HCEC 1CT (cell line): Measurements from ENCODE around the gene CLCNKB.

Experiments used
- DNase-seq: peaks from one replicate; pipeline ENCODE4 v3.0.0-alpha.2; 2017

Gene CLCNKB

DNA sequence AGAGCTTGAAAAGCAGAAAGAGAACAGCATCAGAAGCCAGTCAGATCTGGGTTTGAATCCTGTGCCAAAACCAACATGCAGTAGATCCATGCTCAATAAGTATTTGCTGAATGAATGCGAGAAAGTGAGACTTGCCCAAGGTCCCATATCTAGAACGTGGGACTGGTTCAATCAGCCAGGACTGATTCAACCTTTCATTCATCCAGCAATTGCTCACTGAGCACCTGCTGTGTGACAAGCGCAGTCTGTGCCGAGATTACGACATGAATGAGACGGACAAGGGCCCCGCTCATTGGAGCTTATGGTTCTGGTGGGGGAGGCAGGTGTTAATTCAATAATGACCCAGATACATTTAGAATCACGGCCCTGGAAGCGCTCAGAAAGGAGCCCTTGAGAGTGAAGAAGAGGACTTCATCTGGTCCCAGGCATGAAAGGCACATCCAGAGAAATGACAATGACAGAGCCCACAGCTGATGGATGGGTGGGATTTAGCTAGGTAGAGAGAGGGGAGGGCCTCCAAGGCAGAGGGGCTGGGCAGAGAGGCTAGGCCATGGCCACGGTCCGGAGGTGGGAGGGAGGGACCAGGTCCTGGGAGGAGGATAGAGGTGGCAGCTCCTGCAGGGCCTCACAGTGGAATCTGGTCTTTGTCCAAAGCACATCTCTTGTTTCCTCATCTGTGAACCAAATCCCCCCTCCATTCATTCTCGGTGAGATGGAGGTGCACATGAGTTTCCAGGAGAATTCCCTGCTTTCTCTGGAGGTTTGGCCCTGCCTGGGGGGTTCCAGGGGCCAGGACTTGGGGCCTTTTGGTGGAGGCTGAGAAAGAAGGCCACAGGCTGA is 34.0 kb downstream of the CLCNKB start:
- no peak for DNase-seq

DNA sequence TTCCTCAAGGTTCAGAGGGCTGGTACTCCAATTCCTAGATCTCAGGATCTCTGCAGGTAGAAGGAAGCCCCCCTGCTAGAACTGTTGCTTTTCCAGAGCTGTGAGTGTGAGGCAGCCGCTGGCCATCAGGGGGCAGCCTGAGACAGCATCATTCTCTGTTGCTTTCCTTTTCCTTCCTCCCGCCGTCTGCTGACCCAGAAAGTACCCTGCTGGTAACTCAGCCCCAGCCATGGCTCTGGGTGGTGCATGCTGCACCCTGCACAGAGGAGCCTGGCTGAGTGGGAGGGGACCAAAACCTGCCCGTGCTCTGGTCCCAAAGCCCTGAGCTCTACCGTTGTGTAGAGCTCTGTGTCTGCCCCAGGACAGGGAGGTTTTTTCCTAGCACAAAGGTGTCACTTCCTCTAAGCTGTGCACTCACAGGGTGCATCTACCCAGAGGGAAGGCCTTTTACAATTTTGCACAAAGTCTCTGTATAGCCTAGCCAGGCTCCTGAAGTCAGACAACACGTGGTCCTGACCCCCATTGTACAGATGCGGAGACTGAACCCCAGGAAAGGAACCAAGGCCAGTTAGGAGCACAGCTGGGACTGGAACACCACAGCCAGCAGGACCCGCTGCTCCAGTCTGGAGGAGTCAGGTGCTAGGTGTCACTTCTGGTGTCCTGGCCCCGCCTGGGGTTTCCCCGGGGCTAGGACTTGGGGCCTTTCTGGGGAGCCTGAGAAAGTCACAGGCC is 35.5 kb downstream of the CLCNKB start:
- peak; percentile 71 for DNase-seq

DNA sequence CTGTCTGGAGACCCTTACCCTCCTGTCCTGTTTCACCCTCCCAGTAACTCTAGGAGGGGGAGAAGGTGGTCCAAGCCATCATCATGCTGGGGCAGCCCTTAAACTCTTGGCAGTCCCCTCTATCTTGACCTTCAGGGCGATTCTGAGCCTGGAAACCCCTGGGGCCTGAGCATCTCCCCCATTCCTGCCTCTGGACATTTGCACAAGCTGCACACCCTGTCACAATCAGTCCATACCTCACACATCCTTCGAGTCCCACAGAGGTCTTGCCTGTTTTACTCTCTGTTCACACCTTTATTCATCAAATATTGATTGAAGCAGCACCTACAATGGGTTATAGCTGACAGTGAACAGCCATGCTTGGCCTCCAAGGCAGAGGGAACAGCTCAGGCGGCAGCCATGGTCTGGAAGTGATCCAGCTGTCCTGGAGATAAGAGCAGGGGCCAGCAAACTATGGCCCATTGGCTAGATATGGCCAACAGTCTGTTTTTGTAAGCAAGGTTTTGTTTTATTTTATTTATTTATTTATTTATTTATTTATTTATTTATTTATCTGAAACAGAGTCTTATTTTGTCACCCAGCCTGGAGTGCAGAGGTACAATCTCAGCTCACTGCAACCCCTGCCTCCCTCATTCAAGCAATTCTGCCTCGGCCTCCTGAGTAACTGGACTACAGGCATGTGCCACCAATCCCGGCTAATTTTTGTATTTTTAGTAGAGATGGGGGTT is 37.0 kb downstream of the CLCNKB start:
- no peak for DNase-seq

DNA sequence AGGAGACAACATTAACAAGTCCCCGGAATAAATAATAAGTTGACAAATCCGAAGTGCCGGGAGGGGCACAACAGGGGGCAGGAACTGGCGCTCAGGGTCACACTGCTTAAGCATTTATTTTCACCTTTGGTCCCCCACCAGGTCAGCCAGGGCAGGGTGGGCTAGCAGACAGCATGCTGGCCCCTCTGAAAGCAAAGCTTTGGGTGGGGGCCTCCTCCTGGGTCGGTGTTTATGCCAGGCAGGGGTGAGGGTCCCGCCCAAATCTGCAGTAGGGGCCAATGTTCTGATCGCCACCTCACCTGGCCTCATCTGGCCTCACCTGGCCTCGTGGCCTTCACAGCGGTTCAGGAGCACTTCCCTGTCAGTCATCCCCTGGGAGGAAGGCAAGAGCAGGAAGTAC is 38.1 kb downstream of the CLCNKB start:
- DNase-seq = no peak

DNA sequence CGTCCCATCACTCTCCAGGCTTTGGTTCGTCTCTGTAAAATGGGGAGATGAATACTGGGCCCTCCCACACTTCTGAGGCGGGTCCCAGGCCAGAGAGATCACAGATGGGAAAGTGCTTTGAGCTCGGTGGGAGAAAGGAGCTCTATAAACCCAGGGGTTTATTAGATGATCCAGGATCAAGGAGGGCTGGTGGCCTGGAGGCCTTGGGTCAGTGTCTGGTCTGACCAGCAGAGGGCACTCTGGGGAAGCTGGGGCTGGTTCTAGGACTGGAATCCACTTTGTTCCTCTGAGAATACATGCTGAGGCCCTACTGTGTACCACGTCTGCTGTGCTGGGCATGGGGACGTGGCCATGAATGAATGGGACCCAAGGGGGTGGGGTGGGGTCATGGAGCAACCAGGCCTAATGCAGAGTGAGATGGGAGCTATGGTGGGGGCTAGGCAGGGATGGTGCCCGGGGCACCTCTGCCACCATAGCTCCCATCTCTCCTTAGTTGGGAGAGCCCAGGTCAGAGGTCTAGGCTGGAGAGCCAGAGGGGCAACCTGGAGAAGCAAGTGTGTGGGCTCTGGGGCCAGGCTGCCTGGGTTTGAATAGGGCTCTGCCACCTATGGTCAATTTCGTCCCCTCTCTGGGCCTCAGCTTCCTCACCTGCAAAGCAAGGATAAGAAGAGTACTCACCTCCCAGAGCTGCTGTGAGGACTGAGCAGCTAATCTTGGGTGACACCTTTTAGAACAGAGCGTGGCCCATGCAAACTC is 38.9 kb downstream of the CLCNKB start:
- peak; percentile 38 for DNase-seq

DNA sequence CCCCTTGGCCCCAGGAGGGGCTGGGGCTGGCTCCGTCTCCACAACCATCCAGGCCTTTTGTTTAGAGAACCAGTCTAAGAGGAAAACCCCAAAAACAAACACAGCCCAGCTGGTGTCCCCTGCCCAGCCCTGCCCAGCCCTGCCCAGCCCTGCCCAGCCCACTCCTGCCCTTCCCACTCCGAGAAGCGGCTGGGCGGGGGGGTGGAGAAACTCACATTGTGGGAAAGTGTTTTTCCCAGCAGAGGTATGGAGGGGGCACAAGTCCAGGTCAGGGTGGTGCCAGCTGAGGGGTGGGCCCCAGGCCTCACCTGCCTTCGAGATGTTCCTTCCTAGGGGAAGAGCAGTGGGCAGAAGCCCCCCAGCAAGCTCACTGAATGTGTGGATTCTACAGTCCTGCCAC is 39.9 kb downstream of the CLCNKB start:
- no peak for DNase-seq

DNA sequence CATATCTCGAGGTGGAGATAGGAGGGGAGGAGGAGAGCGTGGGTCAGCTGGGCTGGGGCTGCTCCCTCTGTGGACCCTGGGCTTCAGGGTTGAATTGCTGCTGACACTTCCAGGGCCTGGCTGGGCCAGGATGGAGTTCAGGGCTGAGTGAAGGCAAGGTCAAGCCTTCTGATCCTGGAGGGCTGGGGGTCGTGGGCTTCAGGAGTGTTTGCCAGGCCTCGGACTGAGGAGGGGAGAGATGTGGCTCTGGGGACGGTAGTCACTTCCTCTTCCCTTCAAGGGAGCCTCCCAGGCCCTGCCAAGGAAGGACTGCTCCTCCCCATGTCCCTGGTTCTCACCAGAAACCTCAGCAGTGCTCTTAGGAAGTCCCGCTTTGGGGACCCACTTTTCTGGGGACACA is 41.9 kb downstream of the CLCNKB start:
- DNase-seq = no peak

DNA sequence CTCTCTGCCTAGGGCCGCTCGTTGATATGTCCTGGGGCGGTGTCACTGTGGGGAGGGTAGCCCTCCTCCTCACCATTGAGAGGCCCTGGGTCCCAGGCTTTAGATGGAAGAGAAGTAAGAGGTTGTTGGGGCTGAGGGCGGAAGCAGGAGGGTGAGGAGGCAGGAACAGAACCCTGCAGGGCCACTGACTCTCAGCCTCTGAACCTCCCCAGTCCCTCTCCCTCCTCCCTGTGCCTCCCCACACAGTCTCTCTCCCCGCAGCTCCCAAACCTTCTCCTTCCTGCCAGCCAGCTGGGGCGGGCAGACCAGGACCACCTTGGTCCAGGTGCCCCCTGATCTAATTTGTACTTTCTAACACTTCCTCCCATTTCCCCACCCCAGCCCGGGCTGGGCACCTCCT is 44.2 kb downstream of the CLCNKB start:
- no peak for DNase-seq

DNA sequence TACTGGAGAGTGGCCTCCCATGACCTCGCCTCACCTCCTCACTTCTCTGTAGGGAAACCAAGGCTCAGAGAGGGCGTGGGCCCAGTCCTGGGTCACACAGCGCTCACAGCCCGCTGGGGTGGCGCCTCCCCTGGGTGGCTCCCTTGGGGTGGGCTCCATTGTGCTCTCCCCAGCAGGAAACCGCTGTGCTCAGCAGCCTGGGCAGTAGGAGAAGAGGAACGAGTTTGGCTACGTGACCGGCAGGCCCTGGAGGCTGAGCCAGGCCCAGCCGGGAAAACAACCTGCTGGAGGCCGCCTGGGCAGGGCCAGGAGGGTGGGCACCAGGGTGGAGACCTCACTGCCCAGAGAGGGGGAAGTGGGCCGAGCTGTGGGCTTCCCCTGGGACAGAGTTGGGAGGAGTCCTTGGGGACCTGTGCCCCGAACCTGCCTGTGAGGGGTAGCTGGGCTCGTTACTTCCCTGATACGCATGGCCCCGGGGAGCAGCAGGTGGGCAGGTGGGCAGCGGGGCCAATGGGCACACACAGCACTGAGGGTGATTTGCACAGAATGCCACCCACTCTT is 44.8 kb downstream of the CLCNKB start:
- no peak for DNase-seq

DNA sequence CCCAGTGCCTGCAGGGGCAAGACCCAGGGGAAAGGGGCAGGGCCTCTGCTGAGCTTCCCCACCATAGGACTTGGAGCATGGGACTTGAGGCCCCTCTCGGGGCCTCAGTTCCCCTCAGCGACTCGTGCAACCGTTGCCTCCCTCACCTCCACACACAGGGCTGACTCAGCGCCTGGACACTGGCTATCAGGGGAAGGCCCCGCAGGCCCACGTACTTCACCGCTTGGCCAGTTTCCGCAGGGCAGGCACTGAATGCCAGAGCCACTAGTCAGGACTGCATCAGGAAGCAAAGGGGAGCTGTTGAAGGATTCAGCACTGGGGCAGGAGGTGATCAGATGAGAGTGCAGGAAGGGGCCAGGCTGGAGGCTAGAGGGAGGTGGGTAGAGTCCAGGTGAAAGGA is 45.4 kb downstream of the CLCNKB start:
- peak; percentile 23 for DNase-seq

DNA sequence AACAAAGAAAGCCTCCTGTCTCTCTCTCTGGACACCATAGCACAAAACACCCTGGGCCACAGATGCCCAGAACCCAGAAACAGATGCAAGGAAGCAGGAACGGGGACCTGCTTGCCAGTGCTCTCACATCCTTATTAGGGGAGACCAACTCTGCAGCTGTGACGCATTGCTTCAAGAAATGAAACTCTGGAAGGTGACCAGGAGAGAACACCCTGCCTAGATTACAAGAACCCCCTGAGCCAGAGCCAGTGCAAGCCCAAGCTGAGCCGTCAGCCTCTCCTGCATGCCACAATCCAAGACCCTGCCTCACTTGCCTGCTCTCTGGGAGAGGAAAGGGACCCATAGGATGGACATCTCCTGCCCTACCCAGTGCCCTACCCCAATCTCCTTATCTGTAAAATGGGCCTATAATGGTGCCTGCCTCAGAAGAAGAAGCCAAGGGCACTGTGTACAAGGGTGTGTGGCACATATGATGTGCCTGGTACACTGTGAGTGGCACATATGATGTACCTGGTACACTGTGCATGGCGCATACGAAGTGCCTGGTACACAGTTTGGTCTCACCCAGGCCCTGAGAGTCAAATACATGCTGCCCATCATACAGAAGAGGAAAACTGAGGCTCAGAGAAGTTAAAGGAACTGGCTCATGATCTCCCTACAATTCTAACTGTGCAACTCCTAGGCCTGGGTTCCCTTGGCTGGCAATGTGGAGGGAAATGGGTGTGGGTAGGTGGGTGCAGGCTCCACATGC is 46.7 kb downstream of the CLCNKB start:
- no peak for DNase-seq

DNA sequence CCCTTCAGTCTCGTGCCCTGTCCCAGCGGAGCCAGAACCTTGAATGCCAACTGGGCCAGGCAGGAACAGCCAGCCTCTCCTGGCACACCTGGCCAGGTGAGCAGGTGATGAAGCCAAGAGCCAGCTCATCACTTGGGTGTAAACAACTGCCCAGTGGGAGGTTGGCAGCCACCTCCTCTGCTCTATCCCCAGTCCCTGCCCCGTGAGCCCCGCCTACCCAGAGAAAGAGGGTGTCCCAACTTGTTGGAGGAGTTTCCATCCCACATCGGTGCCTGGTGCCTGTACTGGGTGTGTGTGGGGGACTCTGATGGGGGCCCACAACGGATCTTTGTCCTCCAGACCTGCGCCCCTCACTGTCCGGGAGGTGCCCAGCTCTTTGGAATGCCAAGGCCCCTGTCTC is 47.7 kb downstream of the CLCNKB start:
- no peak for DNase-seq

DNA sequence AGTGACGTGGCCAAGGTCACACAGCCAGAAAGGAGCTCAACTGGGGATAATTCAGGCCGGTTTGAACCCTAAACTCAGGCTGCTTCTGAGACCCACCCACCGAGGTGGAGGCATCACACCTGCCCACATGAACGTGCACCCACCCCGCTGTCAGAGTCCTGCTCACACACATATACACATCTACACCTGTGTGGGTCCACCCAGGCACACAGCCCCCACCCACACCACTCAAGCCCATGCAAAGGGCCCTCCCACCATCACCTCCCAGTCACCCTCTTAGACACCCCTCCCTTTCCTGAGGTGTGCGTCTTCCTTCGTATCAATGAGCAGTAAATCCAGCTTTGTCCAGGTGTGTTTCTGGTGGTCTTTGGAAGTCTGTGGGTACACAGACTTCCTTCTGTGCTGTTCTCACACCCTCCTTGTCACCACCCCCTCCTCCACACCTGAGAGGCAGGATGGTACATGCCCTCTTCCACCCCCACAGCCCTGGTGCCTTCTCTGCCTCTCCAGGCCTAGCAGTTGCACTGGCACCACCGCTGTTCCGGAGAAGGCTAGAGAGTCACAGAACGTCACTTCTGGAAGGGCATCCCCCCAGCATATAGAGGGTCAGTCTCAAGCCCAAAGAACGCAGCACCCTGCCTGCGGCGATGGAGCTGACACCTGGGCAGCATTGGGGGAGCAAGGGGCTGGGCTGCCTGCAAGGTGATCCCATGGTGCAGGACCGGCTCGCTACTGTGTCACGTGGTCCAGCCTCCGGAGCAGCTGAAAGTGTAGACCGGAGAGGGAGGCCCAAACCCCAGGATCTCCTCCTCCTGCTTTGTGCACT is 48.7 kb downstream of the CLCNKB start:
- no peak for DNase-seq

DNA sequence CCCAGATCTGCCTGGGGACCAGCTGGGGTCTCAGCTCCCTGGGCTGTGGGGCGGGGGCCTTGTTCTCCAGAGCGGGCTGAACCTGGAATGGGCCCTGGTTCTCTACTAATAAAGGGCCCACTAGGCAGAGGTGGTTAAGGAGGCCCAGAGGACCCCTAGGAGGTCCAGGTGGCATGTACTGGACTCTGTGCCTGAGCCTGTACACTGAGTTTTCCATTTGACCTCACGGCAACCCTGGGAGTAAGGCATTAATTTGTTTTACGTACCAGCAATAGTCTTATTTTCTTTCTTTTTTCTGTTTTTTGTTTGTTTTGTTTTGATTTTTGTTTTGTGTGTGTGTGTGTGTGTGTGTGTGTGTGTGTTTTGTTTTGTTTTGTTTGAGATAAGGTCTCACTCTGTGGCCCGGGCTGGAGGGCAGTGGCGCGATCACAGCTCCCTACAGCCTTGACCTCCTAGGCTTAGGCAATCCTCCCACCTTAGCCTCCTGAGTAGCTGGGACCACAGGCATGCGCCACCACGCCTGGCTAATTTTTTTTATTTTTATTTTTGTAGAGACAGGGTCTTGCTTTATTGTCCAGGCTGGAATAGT is 49.4 kb downstream of the CLCNKB start:
- no peak for DNase-seq

DNA sequence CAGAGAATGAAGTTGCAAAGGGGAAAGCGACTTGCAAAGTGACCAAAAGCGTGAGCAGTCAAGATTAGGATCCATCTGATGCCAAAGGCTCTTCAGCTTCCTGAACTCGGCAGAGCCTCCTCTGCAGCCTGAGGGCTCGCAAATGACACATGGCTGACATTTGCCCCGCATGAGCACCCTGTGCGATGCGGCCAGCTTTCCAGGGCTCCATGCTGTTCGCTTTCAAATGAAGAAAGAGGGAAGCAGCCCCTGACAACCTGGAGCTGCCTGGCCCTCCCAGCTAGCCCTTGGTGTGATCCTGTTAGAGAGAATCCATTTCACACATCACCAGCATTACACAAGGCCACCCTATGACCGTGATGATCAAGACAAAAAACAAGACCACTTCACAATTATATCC is 50.0 kb downstream of the CLCNKB start:
- no peak for DNase-seq

DNA sequence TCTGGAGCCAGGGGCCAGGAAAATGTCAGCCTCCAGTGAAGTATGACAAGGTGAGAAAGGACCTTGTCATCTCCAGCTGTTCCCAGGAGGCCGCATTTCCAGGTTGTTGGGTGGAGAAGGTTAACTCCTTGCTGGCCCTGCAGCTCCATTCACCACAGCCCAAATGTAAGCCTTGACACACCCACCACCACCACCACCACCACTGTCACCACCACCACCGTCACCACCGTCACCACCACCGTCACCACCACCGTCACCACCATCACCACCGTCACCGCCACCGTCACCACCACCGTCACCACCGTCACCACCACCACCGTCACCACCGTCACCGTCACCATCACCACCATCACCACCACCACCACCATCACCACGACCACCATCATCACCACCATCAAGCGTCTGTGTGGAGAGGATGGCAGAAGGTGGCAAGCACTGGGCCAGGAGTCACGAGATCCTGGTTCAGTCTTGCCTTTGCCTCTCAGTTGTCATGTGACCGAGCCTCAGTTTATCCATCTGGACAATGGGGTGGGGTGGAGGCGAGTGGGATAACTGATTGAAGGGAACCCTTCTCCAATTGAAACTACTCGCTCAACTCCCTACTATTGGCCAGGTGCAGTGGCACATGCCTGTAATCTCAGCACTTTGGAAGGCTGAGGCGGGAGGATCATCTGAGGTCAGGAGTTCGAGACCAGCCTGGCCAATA is 51.0 kb downstream of the CLCNKB start:
- no peak for DNase-seq

DNA sequence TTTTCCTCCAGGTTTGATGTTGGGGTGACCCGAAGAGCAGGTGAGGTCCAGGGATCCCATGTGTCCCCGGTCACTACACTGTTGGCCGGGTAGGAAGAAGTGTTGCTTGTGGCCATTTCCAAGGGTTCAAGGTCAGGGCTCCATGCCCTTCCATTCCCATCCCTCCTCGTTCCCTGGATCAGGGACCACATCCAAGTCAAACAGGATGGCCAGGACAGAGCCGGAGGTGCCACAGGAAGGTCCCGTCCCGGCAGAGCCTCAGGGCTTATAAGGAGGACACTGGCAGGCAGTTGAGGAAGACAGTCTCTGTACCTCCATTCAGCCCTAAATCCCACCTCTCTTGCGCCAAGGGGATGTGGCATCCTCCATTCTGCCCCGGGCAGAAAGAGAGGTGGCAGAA is 51.9 kb downstream of the CLCNKB start:
- no peak for DNase-seq

DNA sequence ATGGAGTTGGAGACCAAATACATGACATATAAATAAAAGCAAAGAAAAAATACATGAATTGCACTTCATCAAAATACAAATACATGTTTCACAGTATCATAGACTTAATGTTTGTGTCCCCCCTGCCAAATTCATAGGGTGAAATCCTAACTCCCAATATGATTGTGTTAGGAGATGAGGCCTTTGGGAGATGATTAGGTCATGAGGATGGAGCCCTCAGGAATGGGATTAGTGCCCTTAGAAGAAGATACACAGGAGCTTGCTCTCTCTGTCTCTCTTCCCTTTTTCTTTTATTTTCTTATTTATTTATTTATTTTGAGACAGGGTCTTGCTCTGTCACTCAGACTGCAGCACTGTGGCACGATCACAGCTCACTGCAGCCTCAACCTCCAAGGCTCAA is 55.8 kb downstream of the CLCNKB start:
- no peak for DNase-seq

DNA sequence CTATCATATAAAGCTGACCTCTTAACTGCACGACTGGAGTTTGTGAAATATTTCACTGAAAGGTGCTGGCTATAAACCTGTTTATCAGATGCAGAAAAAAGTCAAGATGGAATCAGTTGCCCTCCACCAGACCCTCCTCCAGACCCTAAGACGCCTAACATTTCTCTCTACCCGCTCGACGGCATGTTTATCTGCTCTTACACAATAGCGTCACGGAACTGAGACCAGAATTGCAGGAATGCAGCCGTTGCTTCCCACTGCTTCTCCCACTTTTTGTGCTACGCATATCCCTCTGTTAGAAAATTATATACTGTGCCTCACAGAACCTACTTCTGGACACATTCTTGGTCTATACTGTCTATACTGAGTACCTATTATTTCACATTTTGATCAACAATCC is 58.0 kb downstream of the CLCNKB start:
- DNase-seq = no peak
